Osteocyte (in vitro differentiated cells): ENCODE data around the gene ARFGAP1. TPM values are rescaled to one million over a fixed set of nuclear protein-coding genes. Genes with fewer than 3 reads are reported as not detected.

Experiments
- DNase-seq: peaks from one replicate; pipeline ENCODE4 v3.0.0; 2021; ENCODE audit warnings: mixed read lengths; ENCODE audit not compliant: unreplicated experiment; ENCODE audit errors: extremely low spot score
- H3K27ac Mint-ChIP-seq: one replicate; pipeline ENCODE4 v1.8.0; 2021; ENCODE audit warnings: mild to moderate bottlenecking, mixed read lengths; ENCODE audit not compliant: unreplicated experiment
- H3K27me3 Mint-ChIP-seq: one replicate; pipeline ENCODE4 v1.8.0; 2021; ENCODE audit warnings: mixed read lengths; ENCODE audit not compliant: unreplicated experiment
- H3K36me3 Mint-ChIP-seq: one replicate; pipeline ENCODE4 v1.8.0; 2021; ENCODE audit warnings: mixed read lengths; ENCODE audit not compliant: unreplicated experiment
- H3K4me1 Mint-ChIP-seq: one replicate; pipeline ENCODE4 v1.8.0; 2021; ENCODE audit warnings: mixed read lengths; ENCODE audit not compliant: unreplicated experiment
- H3K4me3 Mint-ChIP-seq: one replicate; pipeline ENCODE4 v1.8.0; 2021; ENCODE audit warnings: mild to moderate bottlenecking, moderate library complexity, mixed read lengths; ENCODE audit not compliant: unreplicated experiment
- H3K9me3 Mint-ChIP-seq: one replicate; pipeline ENCODE4 v1.8.0; 2021; ENCODE audit warnings: mixed read lengths; ENCODE audit not compliant: unreplicated experiment
- CTCF ChIP-seq: fragments of 200-600 bp; sonication (generic); IDR thresholded peaks from 2 replicates; pipeline ENCODE4 v1.5.0; 2021; ENCODE audit warnings: antibody characterized with exemption, mild to moderate bottlenecking, moderate library complexity
- total RNA-seq: library from RNA; stranded (reverse); gene quantifications from 2 replicates; pipeline ENCODE4 v1.2.1, GENCODE V29; 2021

Gene ARFGAP1
- total RNA-seq, 1 donor from 2014 or later: 119 TPM

DNA sequence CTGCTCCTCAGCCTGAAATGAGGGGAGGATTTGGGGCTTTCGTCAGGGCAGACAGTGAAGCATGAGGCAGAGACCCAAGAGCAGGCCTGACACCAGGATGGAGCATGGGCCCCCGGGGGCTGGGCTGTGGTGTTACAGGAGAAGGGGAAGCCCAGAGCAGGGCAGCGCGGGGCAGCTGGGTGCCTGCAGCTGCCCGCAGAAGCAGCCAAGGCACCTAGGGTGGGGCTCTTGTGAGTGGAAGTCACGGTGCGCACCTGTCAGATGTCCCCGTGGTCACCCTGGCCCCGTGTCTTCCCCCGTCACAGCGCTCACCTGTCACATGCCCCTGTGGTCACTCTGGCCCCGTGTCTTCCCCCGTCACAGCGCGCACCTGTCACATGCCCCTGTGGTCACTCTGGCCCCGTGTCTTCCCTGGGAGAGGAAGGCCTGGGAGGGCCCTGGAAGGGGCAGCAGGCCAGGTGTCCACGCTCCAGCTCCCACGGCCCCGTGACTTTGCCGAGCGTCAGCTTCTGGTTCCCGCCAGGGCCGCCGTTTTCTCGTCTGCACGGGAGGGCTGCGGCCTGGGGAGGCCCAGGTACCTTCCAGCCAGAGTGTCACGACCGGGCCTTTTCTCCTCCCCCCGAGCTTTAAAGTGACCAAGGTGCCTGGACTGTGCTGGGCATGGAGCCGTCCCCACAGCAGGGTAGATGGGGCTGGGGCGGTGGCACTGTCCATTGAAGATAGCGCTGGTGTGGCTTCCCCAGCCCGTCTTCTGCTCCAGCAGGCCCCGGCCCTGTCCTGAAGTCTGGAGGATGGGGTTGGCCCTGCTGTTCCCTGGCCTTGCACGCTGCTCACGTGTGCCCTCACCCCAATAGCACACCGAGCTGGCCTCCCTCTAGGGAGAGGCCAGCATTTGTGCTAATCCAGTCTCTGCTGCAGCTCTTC, 9.4 kb downstream of the ARFGAP1 start:
- H3K9me3 Mint-ChIP-seq: no peaks in the 10 kb centered on the region
- H3K4me1 Mint-ChIP-seq: no peaks in the 10 kb centered on the region

GRCh38 chr20:63282946-63283345, 10.3 kb downstream of the ARFGAP1 start:
- Mint-ChIP-seq H3K4me3 (no peak overlapping the region), H3K36me3 (peaks cover 20% of the 10 kb centered on the region), H3K9me3 (no peaks in the 10 kb centered on the region), H3K4me1 (no peaks in the 10 kb centered on the region), H3K27ac (no peak overlapping the region), H3K27me3 (no peaks in the 10 kb centered on the region)
- no peak for DNase-seq
- no peak for TF ChIP-seq CTCF

More for the DNA sequence above, 9.4 kb downstream of the ARFGAP1 start:
- DNase-seq: no peak
- Mint-ChIP-seq H3K27ac (no peak overlapping the region), H3K4me3 (no peak overlapping the region), H3K36me3 (peaks cover 19% of the 10 kb centered on the region), H3K27me3 (no peaks in the 10 kb centered on the region)
- TF ChIP-seq CTCF: no peak

DNA sequence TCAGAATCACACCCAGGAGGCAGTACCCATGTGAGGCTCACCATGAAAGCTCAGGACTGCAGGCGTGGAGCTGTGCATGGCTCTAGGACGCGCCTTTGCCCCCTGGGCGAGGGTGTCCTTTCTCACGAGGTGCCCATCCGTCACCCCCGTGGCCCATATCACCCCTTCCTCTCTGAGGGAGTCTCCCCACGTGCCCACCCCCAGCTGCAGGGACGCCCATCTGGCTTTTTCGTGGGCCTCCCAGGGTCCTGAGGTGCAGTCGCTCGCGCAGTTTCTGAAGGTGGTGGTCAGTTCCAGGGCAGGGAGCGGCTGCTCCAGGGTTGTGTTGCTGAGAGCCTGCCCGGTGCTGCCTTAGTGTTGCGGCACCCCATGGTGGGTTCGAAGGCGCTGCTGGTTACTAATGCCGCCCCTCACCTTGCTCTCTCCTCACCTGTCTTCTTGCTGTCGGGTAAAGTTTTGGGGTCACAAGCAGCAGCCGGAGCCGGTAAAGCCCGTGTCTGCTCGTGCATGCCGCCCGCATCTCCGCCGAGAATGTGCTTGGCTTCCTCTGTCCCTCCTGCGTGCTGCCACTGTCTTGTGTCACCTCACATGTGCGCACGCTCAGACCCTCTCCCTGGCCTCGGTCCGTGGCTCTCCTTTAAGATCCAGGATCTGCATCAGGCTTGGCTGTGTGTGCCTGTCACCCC, 10.9 kb downstream of the ARFGAP1 start:
- no peaks in the 10 kb centered on the region for H3K27me3 Mint-ChIP-seq
- H3K9me3 Mint-ChIP-seq: no peaks in the 10 kb centered on the region
- no peak for DNase-seq
- no peaks in the 10 kb centered on the region for H3K4me1 Mint-ChIP-seq
- no peak for TF ChIP-seq CTCF
- H3K4me3 Mint-ChIP-seq: no peak overlapping the region
- peaks cover 22% of the 10 kb centered on the region for H3K36me3 Mint-ChIP-seq
- no peak overlapping the region for H3K27ac Mint-ChIP-seq

DNA sequence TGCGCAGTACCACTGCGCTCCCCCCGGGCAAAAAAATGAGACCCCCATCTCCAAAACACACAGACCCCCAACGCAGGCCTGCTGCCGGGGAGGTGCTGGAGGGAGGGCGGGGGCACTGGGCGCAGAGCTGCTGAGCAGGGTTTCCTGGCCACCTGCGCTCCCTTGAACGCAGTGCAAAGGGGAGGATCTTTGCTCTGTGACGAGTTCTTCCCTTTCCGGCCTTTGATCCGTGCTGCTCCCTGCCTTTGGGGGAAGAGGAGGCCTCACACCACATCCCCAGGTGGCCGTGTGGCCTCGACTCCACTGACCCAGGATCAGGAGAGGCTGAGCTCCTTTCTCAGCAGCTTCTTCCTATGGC, 11.4 kb downstream of the ARFGAP1 start:
- Mint-ChIP-seq H3K9me3 (no peaks in the 10 kb centered on the region), H3K27me3 (no peaks in the 10 kb centered on the region), H3K4me3 (no peak overlapping the region), H3K4me1 (no peaks in the 10 kb centered on the region), H3K36me3 (peaks cover 22% of the 10 kb centered on the region), H3K27ac (no peak overlapping the region)
- no peak for TF ChIP-seq CTCF
- no peak for DNase-seq

- DNase-seq: no peak
- Mint-ChIP-seq H3K9me3 (no peaks in the 10 kb centered on the region), H3K36me3 (peaks cover 22% of the 10 kb centered on the region), H3K4me3 (no peak overlapping the region), H3K27me3 (no peaks in the 10 kb centered on the region), H3K4me1 (no peaks in the 10 kb centered on the region), H3K27ac (no peak overlapping the region)
- TF ChIP-seq CTCF: no peak
Measured at GRCh38 chr20:63284544-63284949, 11.9 kb downstream of the ARFGAP1 start.
